Measurements from ENCODE around the gene THBS1.

Gene THBS1

GRCh38 chr15:39638041-39638440 lies 57.2 kb downstream of the THBS1 start:
- no peak for DNase-seq (ENCODE audit: low spot score)

GRCh38 chr15:39639037-39639436 lies 58.2 kb downstream of the THBS1 start:
- DNase-seq (ENCODE audit: low spot score): no peak

DNA sequence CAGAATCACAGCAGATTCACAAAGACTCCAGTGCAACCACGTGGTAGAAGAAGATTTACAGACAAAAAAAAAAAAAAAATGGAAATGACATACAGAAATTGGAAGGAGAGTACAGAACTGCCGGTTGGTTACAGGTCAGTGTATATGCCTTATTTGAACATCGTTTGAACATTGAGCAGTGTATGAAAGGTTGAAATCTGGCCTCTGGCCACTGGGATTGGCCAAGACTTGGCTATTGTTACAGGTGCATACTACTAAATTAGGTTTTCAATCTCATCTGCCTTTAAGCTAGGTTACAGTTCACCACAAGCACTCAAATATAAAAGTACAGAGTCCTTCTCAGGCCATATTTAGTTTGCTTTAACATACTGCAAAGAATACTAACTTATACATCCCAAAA lies 59.8 kb downstream of the THBS1 start:
- no peak for DNase-seq (ENCODE audit: low spot score)

DNA sequence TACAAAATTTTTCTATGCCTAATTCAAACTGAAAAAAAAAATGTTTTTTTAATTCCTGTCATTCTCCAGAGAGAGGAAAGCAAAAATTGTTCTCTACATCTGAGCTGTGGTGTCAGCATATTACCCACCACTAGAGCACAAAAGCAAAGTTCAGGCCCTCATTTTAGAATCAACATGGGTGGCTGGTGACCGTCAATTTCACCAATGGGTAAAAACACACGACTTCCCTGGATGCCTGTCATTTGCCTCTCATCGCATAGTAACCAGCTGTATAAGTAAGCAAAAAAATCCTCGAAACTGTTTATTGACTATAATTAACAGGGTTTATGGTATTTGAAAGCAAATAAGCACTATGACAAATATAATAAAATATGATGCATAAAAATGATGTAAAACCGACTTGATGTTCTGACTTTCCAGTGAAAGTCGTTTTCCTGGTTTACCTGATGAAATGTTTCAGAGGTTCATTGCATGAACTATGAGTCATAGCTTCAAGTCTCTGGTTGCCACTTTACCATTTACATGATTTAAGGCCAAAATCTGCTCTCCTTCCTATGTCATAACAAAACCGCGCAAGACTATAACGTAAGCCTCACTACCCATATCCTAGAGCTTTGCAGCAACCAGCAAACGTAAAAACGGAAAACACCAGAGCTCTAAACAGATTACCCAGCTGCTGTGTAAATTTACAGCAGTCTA lies 60.5 kb downstream of the THBS1 start:
- no peak for DNase-seq (ENCODE audit: low spot score)

GRCh38 chr15:39642011-39642640 lies 61.2 kb downstream of the THBS1 start:
- no peak for DNase-seq (ENCODE audit: low spot score)

- DNase-seq (ENCODE audit: low spot score): no peak
Measured at GRCh38 chr15:39643727-39644126, 62.8 kb downstream of the THBS1 start.

DNA sequence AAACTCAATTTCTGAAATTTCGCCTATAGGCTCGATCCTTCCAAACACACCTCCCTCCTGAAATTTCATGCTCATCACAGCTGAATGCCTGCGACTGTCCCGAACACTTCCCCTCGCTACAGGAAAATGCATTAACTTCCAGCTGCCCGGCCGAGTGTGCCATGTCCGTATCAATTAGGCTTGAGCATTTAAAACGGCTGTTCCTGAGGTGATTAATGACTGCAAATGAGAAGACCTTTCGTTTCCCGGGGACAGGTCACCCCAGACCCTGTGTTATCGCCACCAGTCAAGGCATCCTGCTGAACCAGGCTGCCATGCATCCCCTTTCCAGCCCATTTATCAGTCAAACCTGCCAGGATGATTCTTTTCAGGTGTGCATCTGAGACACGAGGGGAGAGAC lies 63.3 kb downstream of the THBS1 start:
- no peak for DNase-seq (ENCODE audit: low spot score)

DNA sequence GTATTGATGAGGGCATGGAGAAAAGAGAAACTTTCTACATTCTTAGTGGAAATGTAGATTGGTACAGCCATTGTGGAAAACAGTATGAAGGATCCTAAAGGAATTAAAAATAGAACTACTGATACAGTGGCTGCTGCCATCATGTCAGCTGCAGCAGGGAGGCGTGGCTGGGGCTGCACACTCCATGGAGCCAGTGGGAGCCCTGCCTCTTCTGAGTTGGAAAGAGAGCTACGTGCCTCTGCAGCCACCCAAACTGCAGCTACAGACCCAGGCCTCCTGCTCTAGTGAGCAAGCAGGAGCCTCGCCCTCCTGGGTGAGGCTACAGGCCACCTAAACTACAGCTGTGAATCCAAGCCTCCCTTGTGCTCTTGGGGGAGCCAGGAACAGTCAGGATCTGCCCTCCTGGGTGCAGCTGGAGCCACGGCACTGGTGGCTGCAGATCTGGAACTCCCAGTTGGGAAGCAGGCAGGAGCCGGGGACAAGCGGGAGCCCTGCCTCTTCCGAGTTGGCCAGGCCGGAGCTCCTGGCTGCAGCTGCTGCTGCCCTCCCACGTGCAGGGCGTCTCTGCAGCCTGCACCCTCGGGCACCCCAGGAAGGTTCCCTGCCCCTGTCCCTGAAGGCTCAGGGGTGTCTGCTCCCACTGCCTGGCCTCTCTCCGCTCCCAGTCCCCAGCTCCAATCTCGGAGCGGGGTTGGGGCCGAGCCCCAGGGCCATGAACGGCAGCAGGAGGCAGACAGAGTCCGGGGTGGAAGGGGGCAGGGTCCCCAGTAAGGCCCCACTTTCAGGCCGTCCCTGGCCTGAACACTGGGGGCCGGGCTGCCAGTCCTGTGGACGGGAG lies 64.5 kb downstream of the THBS1 start:
- no peak for DNase-seq (ENCODE audit: low spot score)

DNA sequence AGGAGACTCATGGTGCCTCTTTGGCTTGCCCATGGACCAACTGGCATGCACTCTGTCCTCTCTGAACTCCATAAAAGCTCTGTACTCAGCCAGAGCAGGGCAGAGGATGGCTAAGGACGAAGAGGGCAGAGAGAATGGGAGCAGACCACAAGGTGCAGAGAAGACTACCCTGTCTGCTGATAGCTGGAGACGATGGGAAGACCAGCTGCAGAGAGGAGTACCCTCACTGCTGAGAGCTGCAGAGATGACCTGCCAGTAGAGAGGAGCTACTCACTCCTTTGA lies 65.0 kb downstream of the THBS1 start:
- no peak for DNase-seq (ENCODE audit: low spot score)

GRCh38 chr15:39646425-39646824 lies 65.5 kb downstream of the THBS1 start:
- DNase-seq (ENCODE audit: low spot score): no peak

All from globus pallidus (tissue), 1 donor.